Measurements from ENCODE around the gene CTSL.
"Not testable (repeated sequence)": the region's sequence is repeated elsewhere in the genome, so short reads cannot be mapped to it uniquely, and the experiment has no call there.

Gene CTSL

DNA sequence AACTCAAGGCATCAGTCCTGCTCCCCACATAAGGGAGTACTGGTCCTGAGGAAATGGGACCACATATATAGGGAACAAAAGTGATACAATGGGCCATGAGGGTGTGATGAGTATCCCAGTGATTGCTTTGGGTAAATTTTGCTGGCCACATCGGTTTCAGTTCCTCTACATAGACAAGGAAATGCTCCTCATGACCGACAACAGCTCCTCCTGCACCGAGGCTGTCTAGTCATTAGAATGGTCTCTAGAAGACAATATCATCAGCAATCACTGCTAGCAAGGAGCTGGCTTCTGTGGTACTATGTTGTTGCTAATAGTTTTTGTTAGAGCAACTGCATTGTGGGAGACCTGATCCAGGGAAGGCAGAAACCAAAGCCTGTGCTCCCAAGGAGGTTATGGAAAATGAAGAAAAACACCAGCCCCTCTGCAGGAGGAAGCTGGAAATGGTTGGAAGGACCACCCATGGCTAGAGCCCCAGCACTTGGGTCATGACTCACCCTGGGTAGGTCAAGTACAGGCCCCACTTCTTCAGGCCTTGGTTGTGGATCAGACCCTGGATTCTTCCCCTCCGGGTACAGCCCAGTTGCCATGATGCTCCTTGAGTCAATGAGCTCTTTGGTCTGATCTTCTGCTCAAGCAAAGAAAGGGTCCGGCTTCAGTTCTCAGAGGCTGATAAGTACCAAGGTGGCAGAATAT, 3.4 kb upstream of the CTSL start:
- peak; percentile 12 for DNase-seq (ENCODE audit: low spot score)

DNA sequence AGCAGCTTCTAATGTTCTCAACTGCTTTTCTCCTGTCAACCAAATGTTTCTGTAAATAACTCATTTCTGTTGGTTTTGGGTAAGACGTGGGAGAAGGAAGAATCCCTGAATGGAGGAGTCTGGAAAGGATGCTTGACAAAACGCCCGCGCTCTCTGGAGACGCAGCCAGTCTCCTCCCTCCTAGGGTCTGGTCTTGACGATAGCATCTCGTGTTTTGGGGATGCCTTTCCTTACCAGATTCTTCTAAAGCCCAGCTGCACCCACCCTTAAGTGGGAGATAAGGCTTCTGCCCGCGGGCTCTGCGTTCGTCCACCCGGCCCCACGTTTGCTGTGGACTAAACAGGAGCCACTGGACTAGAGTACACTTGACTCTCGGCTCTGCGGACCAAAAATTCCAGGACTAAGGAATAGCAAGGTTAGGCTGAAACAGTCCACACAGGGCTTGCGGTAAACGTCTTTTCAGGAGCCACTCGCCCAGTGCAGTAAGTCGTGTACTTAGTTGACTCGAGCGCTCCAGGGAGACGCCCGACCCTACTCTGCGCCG, 491 bp upstream of the CTSL start:
- no peak for DNase-seq (ENCODE audit: low spot score)

DNA sequence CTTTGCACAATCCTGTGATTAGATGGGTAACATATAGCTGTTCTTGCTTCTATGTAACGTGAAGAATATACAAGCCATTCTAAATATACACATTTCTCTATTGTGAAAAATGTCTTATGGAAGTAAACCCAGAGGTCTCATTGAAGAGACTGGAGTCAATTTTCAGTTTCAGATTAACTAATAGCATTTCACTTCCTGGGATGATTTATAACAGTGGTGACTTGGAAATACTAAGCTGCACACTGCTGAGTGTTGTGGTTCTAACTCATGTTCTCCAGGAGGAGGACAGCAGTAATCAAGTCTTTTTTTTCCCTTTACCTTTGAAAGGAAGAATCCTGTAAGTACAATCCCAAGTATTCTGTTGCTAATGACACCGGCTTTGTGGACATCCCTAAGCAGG, 3.3 kb downstream of the CTSL start:
- no peak for DNase-seq (ENCODE audit: low spot score)

DNA sequence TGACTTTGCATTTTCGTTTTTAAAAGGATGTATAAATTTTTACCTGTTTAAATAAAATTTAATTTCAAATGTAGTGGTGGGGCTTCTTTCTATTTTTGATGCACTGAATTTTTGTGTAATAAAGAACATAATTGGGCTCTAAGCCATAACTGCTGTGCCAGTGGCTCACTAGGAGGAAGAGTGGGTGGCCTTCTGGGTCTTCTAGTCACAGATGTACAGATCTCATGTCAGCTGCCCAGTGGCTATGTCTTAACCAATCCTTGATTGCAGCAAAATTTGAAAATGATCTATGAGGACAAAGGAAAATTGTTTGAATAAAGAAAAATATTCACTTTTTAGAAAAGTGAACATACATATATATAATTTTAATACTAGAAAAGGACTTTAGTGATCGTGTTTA, 5.4 kb downstream of the CTSL start:
- no peak for DNase-seq (ENCODE audit: low spot score)

DNA sequence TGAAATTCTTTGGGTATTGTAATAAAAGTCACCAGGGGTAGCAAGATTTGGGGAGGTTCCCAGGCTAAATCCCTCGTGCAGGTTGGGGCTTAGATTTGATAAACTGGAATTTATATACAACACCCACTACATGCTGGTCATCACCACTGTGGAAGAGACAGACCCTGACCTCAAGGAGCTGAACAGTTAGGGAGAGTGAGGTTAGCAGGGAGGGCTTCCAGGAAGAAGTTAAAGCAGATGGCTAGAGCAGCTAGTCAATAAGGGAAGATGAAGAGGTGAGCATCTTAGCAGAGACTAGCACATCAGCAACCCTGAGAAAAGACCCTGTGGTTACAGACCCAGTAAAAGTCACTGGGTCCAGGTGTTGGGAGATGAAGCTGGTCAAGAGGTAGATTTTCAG, 6.4 kb downstream of the CTSL start:
- no peak for DNase-seq (ENCODE audit: low spot score)

DNA sequence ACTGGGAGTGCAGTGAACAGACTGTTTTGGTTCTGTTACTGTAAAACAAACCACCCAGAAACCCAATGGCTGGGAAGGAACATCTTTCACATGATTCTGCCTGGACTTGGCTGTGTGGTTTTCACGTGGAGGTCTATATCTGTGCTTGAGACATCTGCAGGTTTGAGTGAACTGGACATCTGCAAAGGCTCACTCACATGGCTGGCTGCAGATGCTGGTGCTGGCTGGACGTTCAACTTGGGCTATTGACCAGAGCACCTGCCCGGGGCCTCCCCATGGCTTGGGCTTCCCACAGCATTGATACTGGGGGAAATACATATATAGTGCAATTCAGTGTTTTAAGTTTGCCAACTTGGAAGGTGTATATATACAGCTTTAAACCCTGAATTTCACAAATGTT, 6.8 kb downstream of the CTSL start:
- no peak for DNase-seq (ENCODE audit: low spot score)

DNA sequence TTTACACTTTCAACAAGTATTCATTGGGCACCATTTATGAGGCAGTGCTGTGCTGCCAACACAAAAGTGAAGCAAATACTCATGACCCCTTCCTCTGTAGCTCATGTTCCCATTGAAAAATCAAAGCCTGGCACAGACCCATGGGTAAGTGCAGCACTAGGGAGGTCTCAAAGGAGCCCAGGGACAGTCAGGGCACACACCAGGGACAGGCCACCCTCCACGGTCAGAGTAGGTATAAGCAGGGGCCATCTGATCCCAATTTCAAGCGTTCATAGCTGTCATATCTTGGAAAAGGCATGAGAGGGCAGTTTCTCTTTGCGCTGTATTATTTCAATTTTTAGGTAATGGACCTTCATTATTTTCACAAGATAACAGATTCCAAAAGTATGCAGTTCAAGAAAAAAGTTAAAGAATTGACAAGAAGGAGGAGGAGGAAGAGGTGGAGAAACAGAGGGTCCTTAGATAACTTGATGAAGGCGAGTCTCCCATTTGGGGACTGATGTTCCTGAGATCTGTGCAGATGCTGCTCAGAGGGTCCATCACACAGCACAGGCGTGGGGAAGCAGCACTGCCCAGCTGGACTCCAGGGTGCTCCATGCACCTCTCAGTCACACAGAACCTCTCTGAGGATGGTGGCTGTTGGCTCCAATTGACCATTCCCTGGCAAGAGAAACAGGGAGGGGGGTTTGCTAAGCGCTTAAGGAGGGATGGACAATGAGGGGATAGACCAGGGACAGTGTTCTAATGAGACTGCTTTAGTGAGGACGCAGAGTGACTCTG, 7.5 kb downstream of the CTSL start:
- DNase-seq (ENCODE audit: low spot score), result no peak

DNA sequence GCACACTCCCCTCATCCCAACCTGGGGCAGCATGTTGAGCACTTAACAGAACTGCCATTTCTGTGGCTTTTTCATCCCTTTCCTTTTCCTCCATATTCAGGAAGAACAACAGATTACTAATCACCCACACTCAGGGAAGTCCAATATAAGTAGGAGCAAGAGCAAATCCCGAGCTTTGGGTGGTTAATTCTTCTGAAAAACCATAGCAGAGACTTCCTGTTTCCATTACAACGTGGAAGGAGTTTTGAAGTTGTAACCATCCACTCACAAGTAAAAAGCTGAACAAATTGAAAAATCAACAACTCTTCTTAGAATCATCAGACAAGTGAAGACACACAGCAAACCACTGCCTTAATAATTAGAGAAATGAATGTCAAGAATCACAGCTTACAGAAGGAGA, 8.2 kb downstream of the CTSL start:
- no peak for DNase-seq (ENCODE audit: low spot score)

DNA sequence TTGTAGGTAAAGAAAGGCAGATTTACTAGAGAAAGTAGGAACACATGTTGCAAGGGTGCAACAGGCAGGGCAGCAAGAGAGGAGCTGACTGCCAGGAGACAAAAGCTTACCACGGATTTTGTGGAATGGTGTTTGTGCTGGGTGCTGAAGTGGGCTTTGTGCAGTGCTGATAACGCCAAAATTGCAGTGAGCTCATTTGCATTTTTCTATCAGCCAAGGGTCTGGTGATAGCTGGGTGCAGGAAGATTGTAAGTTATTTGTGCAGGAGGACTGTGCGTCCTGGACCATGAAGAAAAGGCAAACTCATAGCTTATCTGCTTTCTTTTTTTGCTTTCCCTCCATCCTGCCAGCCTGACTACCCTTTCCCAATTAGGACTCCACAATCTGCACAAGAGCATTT, 13.6 kb downstream of the CTSL start:
- no peak for DNase-seq (ENCODE audit: low spot score)

DNA sequence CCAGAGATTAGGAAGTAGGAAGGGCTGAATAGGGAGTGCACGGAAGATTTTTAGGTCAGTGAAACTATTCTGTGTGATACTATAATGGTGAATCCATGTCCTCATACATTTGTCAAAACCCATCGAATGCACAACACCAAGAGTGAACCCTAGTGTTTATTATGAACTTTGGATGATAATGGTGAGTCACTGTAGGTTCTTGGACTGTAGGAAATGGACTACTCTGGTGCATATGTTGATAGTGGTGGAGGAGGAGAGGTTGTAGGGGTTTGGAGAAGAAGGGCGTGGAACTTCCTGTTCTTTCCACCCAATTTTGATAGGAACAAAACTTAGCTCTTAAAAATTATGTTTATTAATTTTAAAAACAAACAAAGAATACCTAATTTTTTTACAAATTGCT, 14.3 kb downstream of the CTSL start:
- no peak for DNase-seq (ENCODE audit: low spot score)

DNA sequence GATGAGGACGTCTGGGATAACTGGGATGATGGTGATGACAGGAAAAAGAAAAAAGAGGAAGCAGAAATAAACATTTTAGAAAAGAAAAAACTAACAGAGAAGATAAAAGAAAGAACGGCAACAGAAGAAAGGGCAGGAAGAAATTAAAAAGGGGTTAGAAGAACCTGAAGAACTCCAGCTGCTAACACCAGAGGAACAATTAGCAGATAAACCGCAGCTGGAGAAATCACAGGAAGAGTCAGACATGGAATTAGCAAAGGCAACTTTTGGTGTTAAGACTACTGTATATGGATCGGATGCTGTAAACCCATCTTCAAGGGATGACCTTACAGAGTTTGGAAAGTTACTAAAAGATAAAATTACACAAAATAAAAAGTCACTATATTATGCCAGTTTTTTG, 15.4 kb downstream of the CTSL start:
- no peak for DNase-seq (ENCODE audit: low spot score)

DNA sequence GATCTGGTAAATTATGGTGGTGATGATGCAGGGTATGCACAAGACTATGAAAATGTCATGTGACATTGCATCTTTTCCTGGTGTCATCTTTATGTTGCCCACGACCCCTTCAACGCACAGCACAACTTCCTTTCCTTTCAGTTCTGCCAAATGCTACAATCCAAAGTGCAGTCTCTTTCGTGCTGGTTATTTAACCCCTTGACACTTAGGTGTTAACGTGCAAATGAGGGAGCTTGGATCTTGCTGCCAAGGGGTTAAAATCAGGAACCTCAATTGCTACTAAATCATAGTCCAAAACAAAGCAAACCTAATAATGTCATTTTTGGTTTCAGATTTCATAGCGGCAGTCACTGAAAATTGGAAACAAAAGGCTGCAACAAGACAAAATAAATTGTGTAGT, 16.0 kb downstream of the CTSL start:
- no peak for DNase-seq (ENCODE audit: low spot score)

DNA sequence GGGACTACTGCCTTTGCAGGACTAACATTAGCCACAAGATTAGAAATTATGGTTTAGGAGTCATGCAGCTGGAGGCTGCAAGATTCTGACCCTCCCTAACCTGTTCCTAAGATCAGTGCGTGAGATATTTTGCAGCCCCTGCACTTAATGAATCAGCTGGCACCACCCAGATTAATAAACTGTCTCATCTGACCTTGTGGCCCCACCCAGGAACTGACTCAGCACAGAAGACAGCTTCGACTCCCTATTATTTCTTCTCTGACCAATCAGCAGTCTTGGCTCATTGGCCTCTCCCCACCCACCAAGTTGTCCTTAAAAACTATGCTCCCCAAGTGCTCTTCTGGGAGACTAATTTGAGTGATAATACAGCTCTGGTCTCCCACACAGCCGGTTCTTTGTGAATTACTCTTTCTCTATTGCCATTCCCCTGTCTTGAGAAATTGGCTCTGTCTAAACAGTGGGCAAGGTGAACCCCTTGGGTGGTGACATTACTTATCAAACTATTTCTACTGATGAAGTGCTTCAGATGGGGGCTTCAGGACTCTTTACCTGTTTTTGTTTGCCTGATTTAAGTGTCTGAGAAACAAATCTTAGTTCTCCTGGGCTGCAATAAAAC, 17.0 kb downstream of the CTSL start:
- DNase-seq (ENCODE audit: low spot score), result no peak

DNA sequence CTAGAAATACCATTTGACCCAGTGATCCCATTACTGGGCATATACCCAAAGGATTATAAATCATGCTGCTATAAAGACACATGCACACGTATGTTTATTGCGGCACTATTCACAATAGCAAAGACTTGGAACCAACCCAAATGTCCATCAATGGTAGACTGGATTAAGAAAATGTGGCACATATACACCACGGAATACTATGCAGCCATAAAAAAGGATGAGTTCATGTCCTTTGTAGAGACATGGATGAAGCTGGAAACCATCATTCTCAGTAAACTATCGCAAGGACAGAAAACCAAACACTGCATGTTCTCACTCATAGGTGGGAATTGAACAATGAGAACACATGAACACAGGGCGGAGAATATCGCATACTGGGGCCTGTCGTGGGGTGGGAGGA, 18.3 kb downstream of the CTSL start:
- DNase-seq (ENCODE audit: low spot score), result not testable (repeated sequence)

DNA sequence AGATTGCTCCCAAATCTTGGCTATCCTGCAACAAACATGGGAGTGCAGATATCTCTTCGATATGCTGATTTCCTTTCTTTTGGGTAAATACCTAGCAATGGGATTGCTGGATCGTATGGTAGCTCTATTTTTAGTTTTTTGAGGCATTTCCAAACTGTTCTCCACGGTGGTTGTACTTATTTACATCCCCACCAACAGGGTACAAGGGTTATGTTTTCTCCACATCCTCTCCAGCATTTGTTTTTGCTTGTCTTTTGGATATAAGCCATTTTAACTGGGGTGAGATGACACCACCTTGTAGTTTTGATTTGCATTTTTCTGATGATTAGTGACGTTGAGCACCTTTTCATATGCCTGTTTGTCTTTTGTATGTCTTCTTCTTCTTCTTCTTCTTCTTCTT, 20.3 kb downstream of the CTSL start:
- DNase-seq (ENCODE audit: low spot score), result no peak

DNA sequence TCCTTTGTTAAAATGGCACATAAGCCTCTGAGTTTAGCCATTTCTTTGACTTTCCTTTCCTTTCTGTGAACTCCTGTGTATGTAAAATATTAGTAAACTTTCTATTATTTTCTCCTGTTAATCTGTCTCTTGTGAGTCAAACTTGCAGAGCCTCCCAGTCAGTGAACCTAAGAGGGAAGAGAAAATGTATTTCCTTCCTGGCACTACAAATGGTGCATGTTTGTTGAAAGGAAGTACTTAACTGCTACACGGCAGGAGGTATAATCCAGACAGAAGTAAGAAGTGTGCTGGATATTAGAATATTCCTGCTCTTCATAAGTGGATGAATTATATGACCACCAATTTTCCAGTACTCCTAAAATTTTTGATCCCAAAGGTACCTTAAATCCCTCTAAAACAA, 23.0 kb downstream of the CTSL start:
- no peak for DNase-seq (ENCODE audit: low spot score)

DNA sequence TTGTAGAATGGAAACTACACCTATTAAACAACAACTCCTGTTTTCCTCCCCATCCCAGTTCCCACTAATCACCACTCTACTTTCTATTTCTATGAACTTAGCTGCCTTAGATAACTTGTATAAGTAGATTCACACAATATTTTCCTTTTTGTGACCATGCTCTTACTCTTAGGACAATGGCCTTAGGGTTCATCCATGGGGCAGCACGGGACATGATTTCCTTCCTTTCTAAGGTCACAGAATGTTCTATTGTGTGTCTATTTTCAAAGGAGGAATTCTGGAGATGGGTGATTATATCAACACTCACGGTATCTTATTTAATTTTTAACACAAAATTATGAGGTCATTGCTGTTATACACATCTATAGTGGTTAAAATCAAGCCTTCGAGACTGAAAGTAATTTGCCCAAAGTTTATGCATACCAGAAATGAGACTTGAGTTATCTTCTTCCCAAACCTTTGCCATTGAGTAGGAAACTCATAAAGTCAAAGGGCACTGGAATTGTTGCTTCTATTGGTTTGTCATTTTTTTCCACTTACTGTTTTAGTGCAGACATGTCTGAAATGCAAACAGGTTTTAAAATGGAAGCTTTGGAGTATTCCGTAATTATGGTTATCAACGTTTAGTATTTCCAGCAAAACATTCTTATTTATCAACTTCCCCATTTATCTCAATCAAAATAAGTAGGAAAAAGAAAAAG, 23.6 kb downstream of the CTSL start:
- DNase-seq (ENCODE audit: low spot score), result no peak

DNA sequence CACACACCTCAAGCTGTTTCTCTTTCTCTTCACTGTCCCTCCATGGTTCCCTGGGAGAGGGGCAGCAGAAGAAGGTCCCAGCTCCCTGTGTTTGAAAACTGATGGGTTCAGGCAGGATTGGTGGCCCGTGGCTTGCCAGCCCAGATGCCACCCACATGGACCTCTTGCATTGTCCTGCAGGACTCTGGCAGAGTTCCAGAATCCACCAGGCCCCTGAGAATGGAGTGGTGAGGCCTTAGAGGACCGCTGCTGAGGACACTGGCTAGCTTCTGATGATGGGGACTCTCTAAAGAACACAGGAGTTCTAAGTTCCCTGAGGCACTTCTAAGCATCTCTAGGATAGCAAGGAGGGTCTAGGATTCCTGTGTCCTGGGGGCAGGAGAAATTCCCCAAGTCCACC, 24.8 kb downstream of the CTSL start:
- no peak for DNase-seq (ENCODE audit: low spot score)

DNA sequence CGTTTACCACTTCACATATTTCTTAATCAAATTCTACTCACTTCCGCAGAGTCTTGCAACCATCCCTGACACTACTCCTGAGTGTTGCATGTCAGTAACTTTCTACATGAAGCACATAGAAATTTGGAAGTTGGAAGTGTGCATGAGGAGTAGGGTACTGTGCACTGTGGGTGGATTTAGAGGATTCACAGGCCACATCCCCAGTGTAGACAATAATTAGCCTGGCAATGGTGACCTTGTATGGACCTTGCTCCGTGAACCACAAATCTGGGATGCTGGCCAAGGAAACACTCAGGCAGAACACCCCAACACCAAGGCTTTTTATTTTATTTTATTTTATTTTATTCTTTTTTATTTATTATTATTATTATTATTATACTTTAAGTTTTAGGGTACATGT, 25.5 kb downstream of the CTSL start:
- DNase-seq (ENCODE audit: low spot score), result no peak

DNA sequence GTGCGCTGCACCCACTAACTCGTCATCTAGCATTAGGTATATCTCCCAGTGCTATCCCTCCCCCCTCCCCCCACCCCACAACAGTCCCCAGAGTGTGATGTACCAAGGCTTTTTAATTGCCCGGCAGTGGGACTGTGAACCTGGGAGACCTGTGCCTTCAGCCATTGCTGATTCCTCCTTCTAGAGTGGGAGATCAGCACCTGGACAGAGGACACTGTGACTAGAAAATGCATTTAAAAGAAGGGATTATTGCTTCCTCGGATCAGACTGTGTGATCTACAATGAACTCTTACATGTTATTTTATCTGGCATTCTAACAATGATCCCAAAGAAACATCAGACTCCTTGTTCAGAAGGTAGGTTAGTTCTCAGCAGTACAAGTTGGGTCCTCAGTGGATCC, 25.9 kb downstream of the CTSL start:
- no peak for DNase-seq (ENCODE audit: low spot score)

DNA sequence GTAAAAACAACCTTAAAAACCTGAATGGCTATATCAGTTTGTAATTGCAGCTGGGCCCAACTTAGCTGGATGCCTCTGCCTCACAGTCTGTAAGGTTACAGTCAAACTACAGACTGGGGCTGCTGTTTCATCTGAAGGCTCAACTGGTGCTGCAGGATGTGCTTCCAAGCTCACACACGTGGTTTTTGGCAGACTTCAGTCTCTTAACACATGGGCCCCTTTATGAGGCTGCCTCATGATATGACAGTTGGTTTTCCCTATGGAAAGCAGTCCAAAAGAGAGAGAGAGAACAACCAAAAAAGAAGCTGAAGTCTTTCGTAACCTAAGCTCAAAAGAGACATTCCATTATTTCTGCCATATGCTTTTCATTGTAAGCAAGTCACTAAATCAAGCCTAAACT, 27.4 kb downstream of the CTSL start:
- no peak for DNase-seq (ENCODE audit: low spot score)

DNA sequence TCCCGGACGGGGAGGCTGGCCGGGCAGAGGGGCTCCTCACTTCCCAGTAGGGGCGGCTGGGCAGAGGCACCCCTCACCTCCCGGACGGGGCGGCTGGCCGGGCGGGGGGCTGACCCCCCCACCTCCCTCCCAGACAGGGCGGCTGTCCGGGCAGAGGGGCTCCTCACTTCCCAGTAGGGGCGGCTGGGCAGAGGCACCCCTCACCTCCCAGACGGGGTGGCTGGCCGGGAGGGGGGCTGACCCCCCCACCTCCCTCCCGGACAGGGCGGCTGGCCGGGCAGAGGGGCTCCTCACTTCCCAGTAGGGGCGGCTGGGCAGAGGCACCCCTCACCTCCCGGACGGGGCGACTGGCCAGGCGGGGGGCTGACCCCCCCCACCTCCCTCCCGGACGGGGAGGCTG, 32.4 kb downstream of the CTSL start:
- DNase-seq (ENCODE audit: low spot score), result not testable (repeated sequence)

DNA sequence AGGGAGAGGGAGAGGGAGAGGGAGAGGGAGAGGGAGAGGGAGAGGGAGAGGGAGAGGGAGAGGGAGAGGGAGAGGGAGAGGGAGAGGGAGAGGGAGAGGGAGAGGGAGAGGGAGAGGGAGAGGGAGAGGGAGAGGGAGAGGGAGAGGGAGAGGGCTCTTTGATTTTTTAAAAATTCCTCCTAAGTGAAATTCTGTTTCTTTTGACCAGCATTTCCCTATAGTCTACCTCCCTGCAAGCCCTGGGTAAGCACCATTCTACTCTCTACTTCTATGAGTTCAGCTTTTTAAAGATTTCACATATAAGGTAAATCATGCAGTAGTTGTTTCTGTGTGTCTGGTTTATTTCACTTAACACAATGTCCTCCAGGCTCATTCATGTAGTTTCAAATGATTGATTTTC, 34.1 kb downstream of the CTSL start:
- not testable (repeated sequence) for DNase-seq (ENCODE audit: low spot score)

Measured in CD4-positive, alpha-beta T cell treated with Interleukin-2 at 100 ng/mL for 4 hours (primary cell).